Activated T-helper 17 cell treated with anti-CD3 and anti-CD28 coated beads, Interleukin-2, amount 50 U/mL, for 72 hours (primary cell): Measurements from ENCODE around the gene AIF1. TPM values are rescaled to one million over a fixed set of nuclear protein-coding genes. Genes with fewer than 3 reads are reported as not detected.

Experiments used
- ATAC-seq: fragments of 150-1000 bp; cut with Tn5 transposase; replicated peaks from 2 replicates; pipeline ENCODE4 v1.10.0; 2021; ENCODE audit warnings: mild to moderate bottlenecking, moderate library complexity
- H3K27ac Mint-ChIP-seq: one replicate; pipeline ENCODE4 v1.8.0; 2022; ENCODE audit warnings: mixed read lengths
- H3K27me3 Mint-ChIP-seq: one replicate; pipeline ENCODE4 v1.8.0; 2022; ENCODE audit warnings: mixed read lengths
- H3K36me3 Mint-ChIP-seq: one replicate; pipeline ENCODE4 v1.8.0; 2022; ENCODE audit warnings: low read depth, mild to moderate bottlenecking, mixed read lengths
- H3K4me1 Mint-ChIP-seq: one replicate; pipeline ENCODE4 v1.8.0; 2022; ENCODE audit warnings: mixed read lengths
- H3K4me3 Mint-ChIP-seq: one replicate; pipeline ENCODE4 v1.8.0; 2022; ENCODE audit warnings: mild to moderate bottlenecking, mixed read lengths
- H3K9me3 Mint-ChIP-seq: one replicate; pipeline ENCODE4 v1.8.0; 2022; ENCODE audit warnings: mixed read lengths
- total RNA-seq, 2 donors: library from RNA; stranded (reverse); gene quantifications; one replicate each; pipeline ENCODE4 v1.2.3, GENCODE V29; 2022

The AIF1 gene
- total RNA-seq, 2 donors from 2014 or later: 9.1 to 15.5 TPM

DNA sequence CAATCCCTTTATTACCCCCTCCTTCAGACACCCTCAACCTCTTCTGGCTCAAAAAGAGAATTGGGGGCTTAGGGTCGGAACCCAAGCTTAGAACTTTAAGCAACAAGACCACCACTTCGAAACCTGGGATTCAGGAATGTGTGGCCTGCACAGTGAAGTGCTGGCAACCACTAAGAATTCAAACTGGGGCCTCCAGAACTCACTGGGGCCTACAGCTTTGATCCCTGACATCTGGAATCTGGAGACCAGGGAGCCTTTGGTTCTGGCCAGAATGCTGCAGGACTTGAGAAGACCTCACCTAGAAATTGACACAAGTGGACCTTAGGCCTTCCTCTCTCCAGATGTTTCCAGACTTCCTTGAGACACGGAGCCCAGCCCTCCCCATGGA, 37.5 kb upstream of the AIF1 start:
- ATAC-seq: no peak
- peak overlapping the region; percentile 100 for H3K4me3 Mint-ChIP-seq
- H3K4me1 Mint-ChIP-seq: peaks cover 25% of the 10 kb centered on the region
- H3K27me3 Mint-ChIP-seq: no peaks in the 10 kb centered on the region
- peaks cover 98% of the 10 kb centered on the region for H3K36me3 Mint-ChIP-seq
- peak overlapping the region; percentile 97 for H3K27ac Mint-ChIP-seq
- peaks cover 5% of the 10 kb centered on the region for H3K9me3 Mint-ChIP-seq

DNA sequence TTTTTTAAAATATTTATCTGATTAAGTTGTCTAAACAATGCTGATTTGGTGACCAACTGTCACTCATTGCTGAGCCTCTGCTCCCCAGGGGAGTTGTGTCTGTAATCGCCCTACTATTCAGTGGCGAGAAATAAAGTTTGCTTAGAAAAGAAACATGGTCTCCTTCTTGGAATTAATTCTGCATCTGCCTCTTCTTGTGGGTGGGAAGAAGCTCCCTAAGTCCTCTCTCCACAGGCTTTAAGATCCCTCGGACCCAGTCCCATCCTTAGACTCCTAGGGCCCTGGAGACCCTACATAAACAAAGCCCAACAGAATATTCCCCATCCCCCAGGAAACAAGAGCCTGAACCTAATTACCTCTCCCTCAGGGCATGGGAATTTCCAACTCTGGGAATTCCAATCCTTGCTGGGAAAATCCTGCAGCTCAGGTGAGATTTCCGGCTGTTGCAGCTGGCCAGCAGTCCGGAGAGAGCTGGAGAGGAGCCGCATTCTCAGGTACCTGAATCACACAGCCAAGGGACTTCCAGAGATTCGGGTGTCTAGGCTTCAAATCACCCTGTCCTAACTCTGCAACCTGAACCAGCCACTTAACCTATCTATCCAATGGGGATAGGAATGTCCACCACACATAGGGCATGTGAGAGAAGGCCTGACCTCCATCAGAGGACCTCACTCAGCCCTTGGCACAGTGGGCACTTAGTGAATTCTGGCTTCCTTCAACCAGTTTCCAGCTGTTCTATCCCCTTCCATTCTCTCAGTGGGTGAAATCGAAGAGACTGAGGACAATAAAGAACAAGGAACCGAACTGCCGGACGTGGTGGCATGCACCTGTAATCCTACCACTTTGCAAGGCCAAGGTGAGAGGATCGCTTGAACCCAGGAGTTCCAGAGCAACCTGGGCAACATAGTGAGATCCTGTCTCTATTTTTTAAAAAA, 36.6 kb upstream of the AIF1 start:
- ATAC-seq: no peak
- Mint-ChIP-seq H3K27me3 (no peaks in the 10 kb centered on the region), H3K9me3 (peaks cover 5% of the 10 kb centered on the region), H3K36me3 (peaks cover 96% of the 10 kb centered on the region), H3K27ac (peak overlapping the region; percentile 99), H3K4me1 (peaks cover 25% of the 10 kb centered on the region), H3K4me3 (peak overlapping the region; percentile 100)

DNA sequence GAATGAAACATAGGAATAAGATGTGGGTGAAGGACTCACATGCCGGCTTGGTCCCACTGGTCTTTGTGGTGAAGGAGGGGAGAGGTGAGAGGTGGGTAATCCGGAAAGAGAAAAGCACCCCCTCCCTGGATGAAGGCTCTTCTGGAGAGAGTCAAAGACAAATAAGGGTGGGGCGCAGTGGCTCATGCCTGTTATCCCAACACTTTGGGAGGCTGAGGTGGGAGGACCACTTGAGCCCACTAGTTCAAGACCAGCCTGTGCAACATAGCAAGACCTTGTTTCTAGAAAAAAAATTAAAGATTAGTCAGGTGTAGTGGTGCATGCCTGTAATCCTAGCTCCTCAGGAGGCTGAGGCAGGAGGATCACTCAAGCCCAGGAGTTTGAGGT, 35.9 kb upstream of the AIF1 start:
- H3K4me1 Mint-ChIP-seq: peaks cover 22% of the 10 kb centered on the region

DNA sequence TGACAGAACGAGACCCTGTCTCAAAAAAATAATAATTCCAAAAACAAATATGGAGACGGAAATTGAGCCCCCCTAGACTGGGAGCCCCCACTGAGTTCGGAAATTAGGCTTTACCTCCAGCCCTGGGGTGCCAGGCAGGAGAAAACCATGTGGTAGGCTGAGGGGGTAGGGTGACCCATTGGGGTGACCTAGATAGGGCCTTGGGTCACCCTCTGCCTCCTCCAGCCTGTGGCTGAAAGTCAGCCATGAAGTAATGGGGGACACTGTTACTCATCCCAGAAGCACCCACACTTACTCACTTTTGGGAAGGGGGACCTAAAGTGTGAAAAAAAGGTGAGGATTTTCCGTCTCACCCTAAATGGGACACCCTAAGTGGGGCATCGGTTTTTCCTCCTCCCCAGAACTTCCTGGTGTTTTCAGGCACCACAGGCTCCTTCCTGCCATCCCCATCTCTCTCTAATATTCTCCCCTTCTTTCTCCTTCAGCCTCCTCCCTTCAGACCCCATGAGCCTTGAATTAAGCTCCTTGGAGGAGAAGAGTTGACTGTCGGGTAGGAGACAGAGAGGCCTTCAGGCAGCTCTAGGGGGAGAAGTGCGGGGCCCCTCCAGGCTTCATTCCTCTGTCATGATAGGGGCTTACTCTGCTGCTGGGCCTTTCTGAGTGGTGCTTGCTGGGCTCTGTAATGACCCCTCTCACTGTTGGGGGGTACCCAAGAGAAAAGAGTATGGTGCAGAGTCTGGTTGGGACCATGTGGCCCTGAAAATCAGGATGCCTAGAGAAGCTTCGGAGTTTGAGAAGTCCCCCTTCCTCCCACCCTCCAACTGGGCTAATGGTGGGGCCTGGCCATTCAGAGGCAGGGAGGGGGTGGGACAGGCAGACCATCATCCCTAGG, 35.2 kb upstream of the AIF1 start:
- H3K4me3 Mint-ChIP-seq: peak overlapping the region; percentile 100
- peaks cover 22% of the 10 kb centered on the region for H3K4me1 Mint-ChIP-seq
- peak overlapping the region; percentile 99 for H3K27ac Mint-ChIP-seq
- no peaks in the 10 kb centered on the region for H3K27me3 Mint-ChIP-seq
- H3K36me3 Mint-ChIP-seq: peaks cover 83% of the 10 kb centered on the region
- peaks cover 5% of the 10 kb centered on the region for H3K9me3 Mint-ChIP-seq
- peak; percentile 49 for ATAC-seq

More for the DNA sequence above, 35.9 kb upstream of the AIF1 start:
- peaks cover 89% of the 10 kb centered on the region for H3K36me3 Mint-ChIP-seq
- H3K9me3 Mint-ChIP-seq: peaks cover 5% of the 10 kb centered on the region
- H3K27me3 Mint-ChIP-seq: no peaks in the 10 kb centered on the region
- peak overlapping the region; percentile 99 for H3K27ac Mint-ChIP-seq
- no peak for ATAC-seq
- H3K4me3 Mint-ChIP-seq: peak overlapping the region; percentile 100

DNA sequence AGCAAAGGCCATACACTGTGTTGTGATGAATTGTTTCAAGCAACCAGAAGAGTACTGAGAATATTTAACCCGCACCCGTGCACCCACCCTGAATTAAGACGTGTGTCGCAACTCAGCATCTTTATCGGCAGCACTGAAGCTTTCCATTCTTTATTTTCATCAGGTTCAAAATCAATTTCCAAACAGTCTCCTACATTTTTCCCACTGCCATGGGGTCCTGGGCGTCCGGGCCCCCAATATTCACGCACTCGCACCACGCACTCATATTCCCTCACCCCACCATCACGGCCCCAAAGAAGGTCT, 34.6 kb upstream of the AIF1 start:
- H3K27ac Mint-ChIP-seq: peak overlapping the region; percentile 99
- H3K4me1 Mint-ChIP-seq: peaks cover 22% of the 10 kb centered on the region
- H3K36me3 Mint-ChIP-seq: peaks cover 77% of the 10 kb centered on the region
- H3K9me3 Mint-ChIP-seq: peaks cover 5% of the 10 kb centered on the region
- H3K27me3 Mint-ChIP-seq: no peaks in the 10 kb centered on the region
- H3K4me3 Mint-ChIP-seq: peak overlapping the region; percentile 100
- ATAC-seq: no peak

DNA sequence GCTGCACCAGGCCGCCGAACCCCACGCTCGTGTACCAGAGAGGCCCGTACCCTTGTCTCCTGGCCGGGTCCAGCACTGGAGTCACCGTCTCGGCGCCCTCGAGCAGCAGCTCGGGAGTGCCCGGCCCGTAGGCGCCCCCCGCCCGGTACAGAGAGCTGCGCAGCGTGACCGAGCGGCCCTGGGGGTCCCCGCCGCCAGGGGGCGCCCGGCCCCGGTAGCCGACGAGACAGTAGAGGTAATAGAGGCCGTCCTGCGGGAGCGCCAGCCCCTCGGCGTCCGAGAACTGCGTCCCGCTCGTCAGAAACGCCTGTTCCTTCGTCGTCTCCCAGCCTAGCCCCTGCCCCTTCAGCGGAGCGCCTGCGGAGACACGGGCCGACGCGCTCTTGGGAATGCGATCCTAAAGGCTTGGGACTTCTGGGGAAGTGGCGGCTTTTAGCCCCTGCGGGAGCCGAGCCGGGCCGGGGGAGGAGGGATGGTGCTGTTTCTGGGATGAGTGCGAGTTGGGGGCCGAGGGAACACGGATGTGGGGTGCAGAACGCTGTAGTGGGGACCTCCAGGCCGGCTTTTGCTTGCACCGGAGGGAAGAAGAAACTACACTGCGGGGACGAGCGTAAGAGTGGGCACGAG, 34.1 kb upstream of the AIF1 start:
- no peaks in the 10 kb centered on the region for H3K27me3 Mint-ChIP-seq
- ATAC-seq: peak; percentile 65
- peaks cover 4% of the 10 kb centered on the region for H3K9me3 Mint-ChIP-seq
- H3K27ac Mint-ChIP-seq: peak overlapping the region; percentile 99
- peaks cover 27% of the 10 kb centered on the region for H3K4me1 Mint-ChIP-seq
- peak overlapping the region; percentile 100 for H3K4me3 Mint-ChIP-seq
- peaks cover 71% of the 10 kb centered on the region for H3K36me3 Mint-ChIP-seq

DNA sequence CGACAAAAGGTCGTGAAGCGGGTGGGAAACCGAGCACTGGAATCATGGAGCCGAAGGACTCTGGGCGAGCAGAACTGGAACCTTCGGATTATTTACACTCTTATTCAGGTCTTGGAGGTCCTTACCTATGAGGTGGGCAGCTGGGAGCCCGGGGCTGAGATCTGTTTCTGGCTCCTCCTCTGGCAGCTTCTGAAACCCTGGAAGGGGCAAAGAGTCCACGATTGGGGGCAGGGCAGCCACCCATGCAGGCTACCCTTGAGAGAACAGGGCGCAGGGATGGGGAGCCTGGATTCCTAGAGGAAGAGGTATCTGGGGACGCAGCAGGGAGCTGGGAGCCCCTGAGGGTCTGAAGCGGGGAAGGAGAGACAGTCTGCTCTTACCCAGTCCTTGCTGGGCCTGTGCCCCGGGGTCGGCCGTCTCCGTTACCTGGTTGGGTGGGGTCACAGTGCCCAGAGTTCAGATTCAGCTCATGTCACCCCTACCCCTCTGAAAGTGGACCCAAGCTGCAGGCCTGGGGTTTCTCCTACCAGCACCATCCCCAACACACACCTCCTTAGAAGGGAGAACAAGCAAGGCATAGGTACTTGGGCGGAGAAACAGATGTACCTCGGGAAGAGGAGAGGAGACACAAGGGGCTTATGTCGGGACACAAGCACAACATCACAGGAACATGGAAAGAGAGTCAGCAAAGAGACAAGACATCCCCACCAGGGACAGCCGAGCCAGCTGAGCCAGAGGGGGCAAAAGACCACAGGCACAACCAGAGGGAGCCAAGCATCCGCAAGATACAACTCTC, 33.4 kb upstream of the AIF1 start:
- no peaks in the 10 kb centered on the region for H3K9me3 Mint-ChIP-seq
- H3K36me3 Mint-ChIP-seq: peaks cover 64% of the 10 kb centered on the region
- peak overlapping the region; percentile 99 for H3K27ac Mint-ChIP-seq
- no peaks in the 10 kb centered on the region for H3K27me3 Mint-ChIP-seq
- ATAC-seq: no peak
- H3K4me1 Mint-ChIP-seq: peaks cover 29% of the 10 kb centered on the region
- peak overlapping the region; percentile 100 for H3K4me3 Mint-ChIP-seq

DNA sequence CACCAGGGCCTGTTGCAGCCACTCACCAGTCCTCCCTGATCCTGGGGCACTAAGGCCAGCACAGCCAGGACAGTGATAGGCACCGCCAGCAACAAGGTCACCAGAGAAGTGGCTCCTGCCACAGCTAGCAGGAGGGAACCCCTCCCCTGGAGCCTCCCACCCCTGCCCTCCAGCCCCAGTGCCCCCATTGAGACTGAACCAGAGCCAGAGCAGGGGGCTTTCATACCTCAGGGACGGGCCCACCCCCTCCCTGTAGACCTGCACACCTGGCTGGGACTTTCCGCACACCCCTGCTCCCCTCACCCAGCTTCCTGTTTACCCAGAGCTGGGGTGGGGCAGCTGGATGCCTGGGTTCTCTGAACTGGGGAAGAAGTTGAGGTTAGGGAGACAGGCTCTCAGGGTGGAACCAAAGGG, 32.8 kb upstream of the AIF1 start, which contains the start of gene LTB:
LTB (minus strand) TSS at position 195 of the 414 bp plus-strand sequence; CDS start at position 188, 7 bp downstream.
- ATAC-seq: peak; percentile 14
- Mint-ChIP-seq H3K9me3 (no peaks in the 10 kb centered on the region), H3K36me3 (peaks cover 58% of the 10 kb centered on the region), H3K4me3 (peak within 1 kb of the TSS; percentile 100), H3K27ac (peak within 1 kb of the TSS; percentile 99), H3K27me3 (no peaks in the 10 kb centered on the region), H3K4me1 (peaks cover 34% of the 10 kb centered on the region)

DNA sequence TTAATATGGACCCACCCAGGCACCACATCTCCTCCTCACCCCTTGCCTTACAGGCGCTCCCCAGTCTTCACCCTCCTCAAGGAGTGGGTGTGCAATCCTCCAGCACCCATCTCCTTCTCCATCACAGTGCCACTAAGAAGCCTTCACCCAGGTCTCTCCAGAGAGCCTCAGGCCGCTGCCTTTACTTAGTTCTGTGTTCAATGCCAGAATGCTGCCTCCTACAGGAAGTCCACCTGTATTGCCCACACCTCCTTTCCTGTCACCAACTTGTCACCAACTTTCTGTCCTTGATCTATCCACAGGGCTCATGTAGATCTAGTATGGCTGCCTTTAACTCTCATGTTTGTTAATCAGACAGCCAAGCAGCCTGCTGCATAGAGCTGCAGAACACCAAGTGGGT, 29.5 kb upstream of the AIF1 start:
- H3K4me1 Mint-ChIP-seq: peaks cover 34% of the 10 kb centered on the region
- H3K27me3 Mint-ChIP-seq: no peaks in the 10 kb centered on the region
- peak; percentile 28 for ATAC-seq
- H3K27ac Mint-ChIP-seq: peak overlapping the region; percentile 78
- peak overlapping the region; percentile 82 for H3K4me3 Mint-ChIP-seq
- H3K36me3 Mint-ChIP-seq: peaks cover 26% of the 10 kb centered on the region
- no peaks in the 10 kb centered on the region for H3K9me3 Mint-ChIP-seq

DNA sequence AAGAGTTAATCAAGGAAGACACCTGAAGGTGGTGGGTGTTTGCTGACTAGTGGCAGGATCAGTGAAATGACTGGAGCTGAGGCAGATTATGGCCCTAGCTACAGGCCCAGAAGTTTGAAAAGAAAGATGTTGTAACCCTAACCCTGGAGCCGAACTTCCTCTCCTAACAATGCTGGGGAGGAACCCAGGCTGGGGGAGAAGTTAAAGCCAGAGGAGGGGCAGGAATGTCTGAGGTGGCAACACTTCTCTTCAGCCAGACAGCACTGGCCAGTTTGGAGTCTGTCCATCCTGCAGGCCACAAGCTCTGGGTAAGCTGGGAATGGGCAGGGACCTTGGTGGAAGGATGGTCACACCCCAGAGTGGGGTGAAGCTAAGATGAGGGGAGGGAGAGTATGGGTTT, 29.0 kb upstream of the AIF1 start, which contains the start of gene LST1:
LST1 (plus strand) TSS at position 270 of the 400 bp plus-strand sequence. CDS start 1,023 bp downstream, outside the sequence.
- peaks cover 34% of the 10 kb centered on the region for H3K4me1 Mint-ChIP-seq
- H3K36me3 Mint-ChIP-seq: peaks cover 20% of the 10 kb centered on the region
- no peaks in the 10 kb centered on the region for H3K9me3 Mint-ChIP-seq
- peak within 1 kb of the TSS; percentile 78 for H3K27ac Mint-ChIP-seq
- no peak for ATAC-seq
- peak within 1 kb of the TSS; percentile 82 for H3K4me3 Mint-ChIP-seq
- H3K27me3 Mint-ChIP-seq: no peaks in the 10 kb centered on the region

DNA sequence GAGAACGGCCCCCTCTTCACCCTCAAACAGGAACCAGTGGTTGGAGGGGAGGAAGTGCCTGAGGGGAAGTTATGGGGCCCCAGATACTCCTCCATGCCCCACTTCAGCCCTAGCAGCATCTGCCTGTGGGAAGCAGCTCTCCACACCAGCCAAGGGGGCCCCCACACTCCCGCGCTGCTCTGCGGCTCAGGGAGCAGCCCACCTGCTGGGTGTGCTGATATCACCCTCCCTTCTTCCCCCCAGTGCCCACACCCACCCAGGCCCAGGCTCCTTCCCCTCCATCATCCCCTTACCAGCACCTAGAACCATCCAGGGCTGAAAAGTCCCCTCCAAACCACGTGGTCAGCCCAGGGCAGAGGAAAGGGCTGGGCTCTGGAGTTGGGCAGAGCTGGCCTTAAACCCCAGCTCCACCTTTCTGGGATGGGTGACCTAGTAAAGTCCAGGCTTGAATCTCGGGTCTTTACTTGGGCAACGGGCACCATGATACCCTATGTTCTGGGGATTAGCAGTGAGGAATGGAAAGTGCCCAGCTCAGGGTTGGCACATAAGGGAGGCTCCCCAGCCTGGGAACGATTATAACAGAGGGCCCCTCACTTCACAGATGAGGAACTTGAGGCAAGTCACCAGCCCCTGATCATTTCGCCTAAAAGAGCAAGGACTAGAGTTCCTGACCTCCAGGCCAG, 28.3 kb upstream of the AIF1 start:
- Mint-ChIP-seq H3K27ac (peak overlapping the region; percentile 78), H3K4me1 (peaks cover 34% of the 10 kb centered on the region), H3K27me3 (no peaks in the 10 kb centered on the region), H3K36me3 (peaks cover 13% of the 10 kb centered on the region), H3K9me3 (no peaks in the 10 kb centered on the region), H3K4me3 (peak overlapping the region; percentile 82)
- ATAC-seq: peak; percentile 21

DNA sequence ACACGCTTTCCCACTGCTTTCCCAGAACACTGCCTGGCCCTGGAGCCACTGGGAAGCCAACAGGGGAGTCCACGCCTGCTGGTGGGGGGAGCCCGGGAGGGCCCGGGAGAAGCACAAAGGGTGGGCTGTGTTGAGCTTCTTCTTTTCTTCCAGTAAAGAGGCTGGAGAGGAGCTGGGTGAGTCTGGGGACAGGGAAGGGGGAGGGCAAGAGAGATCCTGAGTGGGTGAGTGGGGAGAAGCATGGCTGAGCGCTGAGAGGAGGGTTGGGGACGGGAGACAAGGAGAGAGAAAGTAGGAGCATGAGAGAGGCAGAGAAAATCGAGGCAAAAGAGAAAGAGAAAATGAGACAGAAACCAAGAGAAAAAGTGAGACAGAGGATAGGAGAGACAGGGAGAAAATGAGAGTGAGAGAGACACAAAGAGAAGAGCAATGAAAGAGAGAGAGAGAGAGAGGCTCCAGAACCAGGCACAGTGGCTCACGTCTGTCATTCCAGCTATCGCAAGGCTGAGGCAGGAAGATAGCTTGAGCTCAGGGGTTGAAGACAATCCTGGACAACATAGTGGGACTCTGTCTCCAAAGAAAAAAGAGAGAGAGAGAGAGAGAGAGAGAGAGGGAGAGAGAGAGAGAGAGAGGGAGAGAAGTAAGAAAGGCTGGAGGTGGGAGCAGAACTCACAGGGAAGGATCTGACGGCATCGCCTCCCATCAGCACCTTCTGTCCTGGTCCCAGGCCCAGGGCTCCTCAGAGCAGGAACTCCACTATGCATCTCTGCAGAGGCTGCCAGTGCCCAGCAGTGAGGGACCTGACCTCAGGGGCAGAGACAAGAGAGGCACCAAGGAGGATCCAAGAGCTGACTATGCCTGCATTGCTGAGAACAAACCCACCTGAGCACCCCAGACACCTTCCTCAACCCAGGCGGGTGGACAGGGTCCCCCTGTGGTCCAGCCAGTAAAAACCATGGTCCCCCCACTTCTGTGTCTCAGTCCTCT, 26.9 kb upstream of the AIF1 start:
- Mint-ChIP-seq H3K27ac (peak overlapping the region; percentile 78), H3K4me3 (peak overlapping the region; percentile 82), H3K36me3 (peaks cover 2% of the 10 kb centered on the region), H3K27me3 (no peaks in the 10 kb centered on the region), H3K9me3 (no peaks in the 10 kb centered on the region), H3K4me1 (peaks cover 35% of the 10 kb centered on the region)
- peak; percentile 57 for ATAC-seq
